ENCODE data around the gene APOE. TPM values are rescaled to one million over a fixed set of nuclear protein-coding genes. Genes with fewer than 3 reads are reported as not detected.
A peak's percentile ranks its signal among the peaks of the same experiment; 100 is the strongest.

APOE gene
- total and polyA plus RNA-seq, 2 of the 13 experiments (the other 11 are each of a cell fraction or from before 2014, with no cell fraction given) = 1,328 to 1,470 TPM

DNA sequence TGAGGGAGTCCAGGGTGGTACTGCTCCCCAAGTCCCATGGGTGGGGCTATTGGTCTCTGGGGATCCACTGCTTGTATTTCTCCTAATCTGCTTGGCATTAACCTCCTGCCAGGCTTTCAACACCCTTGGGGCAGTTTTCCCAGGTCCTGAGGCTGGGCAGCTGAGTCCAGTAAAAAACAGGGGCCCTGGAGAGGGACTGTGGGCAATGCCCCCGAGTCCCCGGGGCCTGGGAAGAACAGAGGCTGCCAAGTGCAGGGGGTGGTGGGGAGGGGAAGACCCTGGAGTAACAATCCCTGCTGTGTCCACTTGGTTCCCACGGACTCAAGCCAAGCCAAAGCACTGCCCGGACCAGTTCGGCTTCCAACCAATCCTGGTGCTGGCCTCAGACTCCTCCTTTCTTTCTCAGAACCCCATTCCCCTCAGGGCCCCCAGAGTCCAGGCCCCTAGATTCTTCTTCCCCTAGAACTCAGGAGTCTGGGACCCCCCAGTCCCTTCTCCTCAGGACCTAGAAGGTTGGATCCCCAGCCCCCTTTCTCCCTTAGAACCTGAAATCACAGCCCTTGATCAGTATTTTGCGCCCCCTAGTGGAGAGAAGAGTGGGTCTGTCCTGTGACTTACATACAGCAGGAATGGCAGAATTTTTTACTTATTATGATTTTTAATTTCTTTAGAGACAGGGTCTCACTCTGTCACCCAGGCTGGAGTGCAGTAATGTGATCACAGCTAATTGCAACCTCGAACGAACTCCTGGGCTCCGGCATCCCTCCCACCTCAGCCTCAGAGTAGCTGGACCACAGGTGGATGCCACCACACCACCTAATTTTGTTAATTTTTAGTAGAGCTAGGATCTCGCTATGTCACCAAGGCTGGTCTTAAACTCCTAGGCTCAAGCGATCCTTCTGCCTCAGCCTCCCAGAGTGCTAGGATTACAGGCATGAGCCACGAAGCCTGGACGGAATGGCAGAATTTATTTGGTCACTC lies 45.9 kb downstream of the APOE start (continued):
- no peak for TF ChIP-seq BRF2 (CRISPR knock-in tag; IDR thresholded peaks at IDR 0.05)
- no peak for TF ChIP-seq ZNF12 (CRISPR knock-in tag; IDR thresholded peaks at IDR 0.05)
- TF ChIP-seq, protein P1, sequence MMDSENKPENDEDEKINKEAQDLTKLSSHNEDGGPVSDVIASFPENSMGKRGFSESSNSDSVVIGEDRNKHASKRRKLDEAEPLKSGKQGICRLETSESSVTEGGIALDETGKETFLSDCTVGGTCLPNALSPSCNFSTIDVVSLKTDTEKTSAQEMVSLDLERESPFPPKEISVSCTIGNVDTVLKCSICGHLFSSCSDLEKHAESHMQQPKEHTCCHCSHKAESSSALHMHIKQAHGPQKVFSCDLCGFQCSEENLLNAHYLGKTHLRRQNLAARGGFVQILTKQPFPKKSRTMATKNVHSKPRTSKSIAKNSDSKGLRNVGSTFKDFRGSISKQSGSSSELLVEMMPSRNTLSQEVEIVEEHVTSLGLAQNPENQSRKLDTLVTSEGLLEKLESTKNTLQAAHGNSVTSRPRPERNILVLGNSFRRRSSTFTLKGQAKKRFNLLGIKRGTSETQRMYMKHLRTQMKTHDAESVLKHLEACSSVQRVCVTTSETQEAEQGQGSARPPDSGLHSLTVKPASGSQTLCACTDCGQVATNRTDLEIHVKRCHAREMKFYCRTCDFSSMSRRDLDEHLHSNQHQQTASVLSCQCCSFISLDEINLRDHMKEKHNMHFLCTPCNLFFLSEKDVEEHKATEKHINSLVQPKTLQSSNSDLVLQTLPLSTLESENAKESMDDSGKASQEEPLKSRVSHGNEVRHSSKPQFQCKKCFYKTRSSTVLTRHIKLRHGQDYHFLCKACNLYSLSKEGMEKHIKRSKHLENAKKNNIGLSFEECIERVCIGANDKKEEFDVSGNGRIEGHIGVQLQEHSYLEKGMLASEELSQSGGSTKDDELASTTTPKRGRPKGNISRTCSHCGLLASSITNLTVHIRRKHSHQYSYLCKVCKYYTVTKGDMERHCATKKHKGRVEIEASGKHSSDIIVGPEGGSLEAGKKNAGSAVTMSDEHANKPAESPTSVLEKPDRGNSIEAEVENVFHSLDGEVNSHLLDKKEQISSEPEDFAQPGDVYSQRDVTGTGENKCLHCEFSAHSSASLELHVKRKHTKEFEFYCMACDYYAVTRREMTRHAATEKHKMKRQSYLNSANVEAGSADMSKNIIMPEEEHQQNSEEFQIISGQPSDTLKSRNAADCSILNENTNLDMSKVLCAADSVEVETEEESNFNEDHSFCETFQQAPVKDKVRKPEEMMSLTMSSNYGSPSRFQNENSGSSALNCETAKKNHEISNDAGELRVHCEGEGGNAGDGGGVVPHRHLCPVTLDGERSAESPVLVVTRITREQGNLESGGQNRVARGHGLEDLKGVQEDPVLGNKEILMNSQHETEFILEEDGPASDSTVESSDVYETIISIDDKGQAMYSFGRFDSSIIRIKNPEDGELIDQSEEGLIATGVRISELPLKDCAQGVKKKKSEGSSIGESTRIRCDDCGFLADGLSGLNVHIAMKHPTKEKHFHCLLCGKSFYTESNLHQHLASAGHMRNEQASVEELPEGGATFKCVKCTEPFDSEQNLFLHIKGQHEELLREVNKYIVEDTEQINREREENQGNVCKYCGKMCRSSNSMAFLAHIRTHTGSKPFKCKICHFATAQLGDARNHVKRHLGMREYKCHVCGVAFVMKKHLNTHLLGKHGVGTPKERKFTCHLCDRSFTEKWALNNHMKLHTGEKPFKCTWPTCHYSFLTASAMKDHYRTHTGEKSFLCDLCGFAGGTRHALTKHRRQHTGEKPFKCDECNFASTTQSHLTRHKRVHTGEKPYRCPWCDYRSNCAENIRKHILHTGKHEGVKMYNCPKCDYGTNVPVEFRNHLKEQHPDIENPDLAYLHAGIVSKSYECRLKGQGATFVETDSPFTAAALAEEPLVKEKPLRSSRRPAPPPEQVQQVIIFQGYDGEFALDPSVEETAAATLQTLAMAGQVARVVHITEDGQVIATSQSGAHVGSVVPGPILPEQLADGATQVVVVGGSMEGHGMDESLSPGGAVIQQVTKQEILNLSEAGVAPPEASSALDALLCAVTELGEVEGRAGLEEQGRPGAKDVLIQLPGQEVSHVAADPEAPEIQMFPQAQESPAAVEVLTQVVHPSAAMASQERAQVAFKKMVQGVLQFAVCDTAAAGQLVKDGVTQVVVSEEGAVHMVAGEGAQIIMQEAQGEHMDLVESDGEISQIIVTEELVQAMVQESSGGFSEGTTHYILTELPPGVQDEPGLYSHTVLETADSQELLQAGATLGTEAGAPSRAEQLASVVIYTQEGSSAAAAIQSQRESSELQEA (CRISPR knock-in tag; IDR thresholded peaks at IDR 0.05; ENCODE audit: not compliant biosample characterization) = no peak
- no peak for TF ChIP-seq SETDB1 (CRISPR knock-in tag; IDR thresholded peaks at IDR 0.05; ENCODE audit: borderline replicate concordance)
- TF ChIP-seq NONO (IDR thresholded peaks at IDR 0.05) = no peak
- peak; percentile 27; the same call in 1 of the 2 replicates for TF ChIP-seq NONO (CRISPR knock-in tag; conservative IDR thresholded peaks at IDR 0.05)
- TF ChIP-seq ZNF383 (CRISPR knock-in tag; IDR thresholded peaks at IDR 0.05; ENCODE audit: borderline replicate concordance) = no peak
- TF ChIP-seq ZNF101 (CRISPR knock-in tag; IDR thresholded peaks at IDR 0.05; ENCODE audit: borderline replicate concordance, low read depth) = no peak
- TF ChIP-seq, protein P2, sequence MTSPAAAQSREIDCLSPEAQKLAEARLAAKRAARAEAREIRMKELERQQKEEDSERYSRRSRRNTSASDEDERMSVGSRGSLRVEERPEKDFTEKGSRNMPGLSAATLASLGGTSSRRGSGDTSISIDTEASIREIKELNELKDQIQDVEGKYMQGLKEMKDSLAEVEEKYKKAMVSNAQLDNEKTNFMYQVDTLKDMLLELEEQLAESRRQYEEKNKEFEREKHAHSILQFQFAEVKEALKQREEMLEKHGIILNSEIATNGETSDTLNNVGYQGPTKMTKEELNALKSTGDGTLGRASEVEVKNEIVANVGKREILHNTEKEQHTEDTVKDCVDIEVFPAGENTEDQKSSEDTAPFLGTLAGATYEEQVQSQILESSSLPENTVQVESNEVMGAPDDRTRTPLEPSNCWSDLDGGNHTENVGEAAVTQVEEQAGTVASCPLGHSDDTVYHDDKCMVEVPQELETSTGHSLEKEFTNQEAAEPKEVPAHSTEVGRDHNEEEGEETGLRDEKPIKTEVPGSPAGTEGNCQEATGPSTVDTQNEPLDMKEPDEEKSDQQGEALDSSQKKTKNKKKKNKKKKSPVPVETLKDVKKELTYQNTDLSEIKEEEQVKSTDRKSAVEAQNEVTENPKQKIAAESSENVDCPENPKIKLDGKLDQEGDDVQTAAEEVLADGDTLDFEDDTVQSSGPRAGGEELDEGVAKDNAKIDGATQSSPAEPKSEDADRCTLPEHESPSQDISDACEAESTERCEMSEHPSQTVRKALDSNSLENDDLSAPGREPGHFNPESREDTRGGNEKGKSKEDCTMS (CRISPR knock-in tag; conservative IDR thresholded peaks at IDR 0.05) = no peak
- no peak for TF ChIP-seq ZNF777 (CRISPR knock-in tag; IDR thresholded peaks at IDR 0.05)
- TF ChIP-seq HOXA9 (CRISPR knock-in tag; IDR thresholded peaks at IDR 0.05; ENCODE audit: borderline replicate concordance) = no peak
- TF ChIP-seq RAD21 (CRISPR knock-in tag; IDR thresholded peaks at IDR 0.05) = peak; percentile 79

Measured in HepG2 (cell line).